GM21390 (cell line): Measurements from ENCODE around the gene DISC1.
"Not testable (repeated sequence)": the region's sequence is repeated elsewhere in the genome, so short reads cannot be mapped to it uniquely, and the experiment has no call there.

Experiments used
- ATAC-seq: cut with Tn5 transposase; IDR thresholded peaks from one replicate; pipeline ENCODE4 v1.9.1; 2021; ENCODE audit not compliant: unreplicated experiment

DISC1 gene

DNA sequence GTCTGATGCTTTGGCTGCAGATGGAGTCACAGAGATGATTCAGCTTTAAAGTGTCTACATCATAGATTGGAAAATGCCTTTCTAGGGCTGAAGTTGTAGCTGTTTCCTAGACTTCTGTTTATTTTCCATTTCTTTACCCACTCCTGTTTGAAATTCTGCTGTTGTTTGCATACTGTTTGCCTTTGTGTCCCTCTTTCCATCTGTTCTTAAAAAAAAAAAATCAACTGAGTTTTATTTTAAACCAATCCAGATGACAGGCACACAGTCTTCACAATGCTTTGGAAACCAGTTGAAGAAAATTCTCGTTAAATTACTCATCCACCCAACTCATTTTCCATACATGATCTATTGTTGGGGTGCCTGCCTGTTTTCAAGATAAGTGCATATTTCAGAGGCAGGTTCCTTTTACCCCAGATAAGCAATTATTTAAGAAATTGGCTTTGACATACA lies 245.9 kb downstream of the DISC1 start:
- no peak for ATAC-seq

DNA sequence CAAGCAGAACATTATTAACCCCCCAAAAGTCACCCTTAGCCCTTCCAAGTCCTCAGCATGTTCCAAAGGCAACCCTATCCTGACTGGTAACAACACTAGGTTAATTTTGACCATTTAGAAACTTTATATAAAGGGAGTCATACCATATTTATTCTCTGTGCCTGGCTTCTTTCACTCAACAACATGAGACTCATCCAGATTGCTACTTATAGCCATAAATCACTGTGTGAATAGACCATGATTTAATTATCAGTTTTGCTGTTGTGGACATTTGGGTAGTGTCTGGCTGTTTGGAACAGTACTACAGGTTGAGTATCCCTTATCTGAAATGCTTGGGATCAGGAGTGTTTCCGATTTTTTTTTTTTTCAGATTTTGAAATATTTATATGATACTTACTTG lies 252.1 kb downstream of the DISC1 start:
- no peak for ATAC-seq

- no peak for ATAC-seq
Measured at GRCh38 chr1:231879296-231879695, 252.7 kb downstream of the DISC1 start.

DNA sequence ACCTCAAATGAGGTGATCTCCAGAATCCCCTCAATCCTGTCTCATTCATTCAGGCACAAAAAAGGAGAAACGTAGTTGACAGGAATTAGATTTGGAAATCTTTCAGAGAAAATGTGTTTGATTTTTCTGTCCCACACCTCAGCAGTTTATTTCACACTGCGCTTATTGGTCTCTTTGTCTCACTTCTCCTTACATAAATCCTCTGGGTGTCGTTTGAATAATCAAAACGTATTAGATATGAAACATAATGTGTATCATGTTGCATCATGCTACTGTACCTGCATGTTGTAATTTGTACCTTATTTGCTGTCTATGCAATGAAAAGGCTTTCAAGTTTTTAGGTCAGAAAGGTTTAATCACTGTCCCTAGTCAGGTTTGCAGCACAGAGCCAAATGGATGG lies 255.7 kb downstream of the DISC1 start:
- ATAC-seq, result no peak

DNA sequence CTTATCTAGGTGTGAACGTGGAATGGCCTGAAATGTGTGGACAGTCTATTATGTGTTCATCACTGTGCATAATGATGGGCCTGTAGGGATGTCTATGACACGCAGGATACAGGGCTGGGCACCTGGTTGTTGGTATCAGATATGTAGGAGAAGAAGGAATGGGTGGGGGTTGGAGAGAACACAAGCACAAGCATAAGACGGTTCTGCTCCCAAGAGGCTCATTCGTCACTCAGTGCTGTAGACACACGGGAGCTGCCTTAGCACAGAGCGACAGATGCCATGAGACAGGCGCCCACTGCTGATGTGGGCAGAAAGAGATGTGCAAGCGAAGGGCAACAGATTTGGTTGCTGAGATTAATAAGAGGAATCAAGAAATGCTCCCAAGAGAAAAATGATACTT lies 256.2 kb downstream of the DISC1 start:
- ATAC-seq, result no peak

- ATAC-seq, result no peak
Measured at GRCh38 chr1:231883382-231883781, 256.8 kb downstream of the DISC1 start.

GRCh38 chr1:231885209-231885854 lies 258.7 kb downstream of the DISC1 start:
- no peak for ATAC-seq

GRCh38 chr1:231887166-231887565 lies 260.6 kb downstream of the DISC1 start:
- ATAC-seq, result no peak

GRCh38 chr1:231887866-231888265 lies 261.3 kb downstream of the DISC1 start:
- no peak for ATAC-seq

DNA sequence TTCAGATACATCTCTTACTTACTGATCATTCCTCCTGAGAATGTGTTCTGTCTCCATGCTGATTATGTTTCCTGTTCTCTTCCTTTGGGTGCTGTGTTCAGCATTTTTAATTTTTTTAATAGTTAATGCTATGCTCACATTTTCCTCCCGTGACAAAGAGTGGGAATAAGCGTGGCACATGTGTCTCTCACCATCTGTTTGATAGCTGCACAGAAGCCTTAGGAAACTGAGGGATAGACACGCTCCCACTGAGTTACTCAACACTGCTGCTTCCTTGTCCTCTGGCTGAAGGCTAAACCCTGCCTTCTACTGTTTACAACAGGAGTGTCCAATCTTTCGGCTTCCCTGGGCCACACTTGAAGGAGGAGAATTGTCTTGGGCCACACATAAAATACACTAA lies 264.2 kb downstream of the DISC1 start:
- no peak for ATAC-seq

- ATAC-seq, result no peak
Measured at GRCh38 chr1:231893400-231894102, 267.0 kb downstream of the DISC1 start.

GRCh38 chr1:231896806-231897205 lies 270.2 kb downstream of the DISC1 start:
- no peak for ATAC-seq

- no peak for ATAC-seq
Measured at GRCh38 chr1:231899046-231899445, 272.5 kb downstream of the DISC1 start.

DNA sequence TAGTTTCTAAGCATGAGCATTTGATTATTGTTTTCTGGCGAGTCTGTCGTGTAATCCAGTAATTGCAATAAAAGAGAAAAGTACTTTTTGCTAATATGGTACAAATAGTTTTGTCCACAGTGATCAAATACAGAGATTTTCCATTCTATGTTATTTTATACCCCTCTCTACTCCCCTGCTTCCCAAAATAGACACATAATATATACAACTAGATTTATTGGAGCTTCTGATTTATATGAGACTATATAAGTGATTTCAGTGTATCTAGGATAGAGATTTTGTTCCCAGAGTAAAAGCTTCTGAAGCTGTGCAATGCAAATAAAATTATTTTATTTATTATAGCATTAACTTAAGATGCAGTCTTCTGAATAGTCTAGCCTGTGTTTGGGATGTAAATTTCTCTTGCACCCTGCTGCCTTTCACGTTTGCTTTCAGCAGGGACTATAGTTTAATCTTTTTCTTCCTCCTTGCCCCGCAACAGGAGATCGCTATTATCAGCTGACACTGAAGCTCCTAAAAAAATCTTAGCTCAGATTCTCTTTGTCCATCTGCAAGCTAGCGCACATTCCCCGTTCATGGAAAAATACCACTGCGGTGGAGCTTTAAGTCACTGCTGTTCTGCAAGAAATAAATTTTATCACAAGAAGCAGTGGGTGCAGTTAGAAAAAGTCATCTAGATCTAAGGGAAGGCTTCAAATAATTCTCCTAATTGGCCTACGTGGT lies 273.3 kb downstream of the DISC1 start:
- no peak for ATAC-seq

DNA sequence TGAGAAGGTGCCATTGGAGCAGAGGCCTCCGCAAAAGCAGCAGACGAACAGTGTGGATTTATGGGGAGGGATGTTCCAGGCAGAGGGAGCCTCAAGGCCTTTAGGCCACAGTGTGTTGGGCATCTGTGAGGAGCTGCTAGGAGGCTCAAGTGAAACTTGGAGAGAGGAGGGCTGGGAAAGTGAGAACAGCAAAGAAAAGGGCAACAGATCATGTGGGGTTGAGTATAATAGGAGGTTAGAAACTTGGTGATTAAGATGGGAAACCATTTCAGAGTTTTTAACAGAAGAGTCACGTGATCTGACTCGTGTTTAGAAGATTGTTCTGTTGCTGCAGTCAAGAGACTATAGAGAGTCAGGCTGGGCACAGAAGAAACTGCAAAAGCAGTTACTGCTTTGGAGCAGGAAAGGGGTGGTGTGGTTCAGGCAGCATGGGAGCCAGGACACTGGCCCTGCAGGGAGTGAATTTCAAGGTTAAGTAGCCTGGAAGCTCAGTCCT lies 277.0 kb downstream of the DISC1 start:
- ATAC-seq, result no peak

GRCh38 chr1:231907310-231907709 lies 280.7 kb downstream of the DISC1 start:
- ATAC-seq, result not testable (repeated sequence)

- no peak for ATAC-seq
Measured at GRCh38 chr1:231913493-231913892, 286.9 kb downstream of the DISC1 start.

GRCh38 chr1:231918239-231919015 lies 291.8 kb downstream of the DISC1 start:
- ATAC-seq, result no peak

DNA sequence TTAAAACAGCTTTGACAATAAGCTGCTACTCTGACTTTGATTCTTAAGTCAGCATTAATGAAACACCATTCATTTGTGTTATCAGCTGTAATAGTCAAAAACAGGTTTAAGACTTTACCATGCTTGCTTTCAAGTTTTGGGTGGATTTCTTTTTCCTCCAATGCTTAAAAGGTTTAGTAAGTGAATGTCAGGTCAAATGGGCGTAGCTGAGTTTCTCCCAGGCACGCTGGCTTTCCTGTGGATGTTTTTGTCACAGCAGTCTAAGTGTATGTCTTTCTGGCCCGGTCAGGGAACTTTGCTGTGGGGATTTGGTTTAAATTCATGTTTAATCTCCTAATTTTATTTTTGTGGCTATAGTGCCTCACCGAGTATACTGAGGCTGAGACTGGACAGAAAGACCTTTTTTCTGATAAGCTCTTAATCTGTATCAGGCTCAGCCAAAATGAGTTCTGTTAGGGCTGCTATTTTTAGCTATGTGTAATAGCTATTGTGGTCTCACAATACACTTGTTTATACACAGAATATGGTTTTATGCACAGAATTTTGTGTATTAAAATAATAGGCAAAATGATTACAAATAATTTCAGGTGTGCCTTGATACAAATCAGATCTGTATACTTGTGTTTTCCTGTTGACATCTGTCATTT lies 292.8 kb downstream of the DISC1 start:
- ATAC-seq, result no peak

GRCh38 chr1:231919886-231920285 lies 293.3 kb downstream of the DISC1 start:
- no peak for ATAC-seq
